H1 (cell line): ENCODE measurements around the gene SAMD9. TPM values are rescaled to one million over a fixed set of nuclear protein-coding genes. Genes with fewer than 3 reads are reported as not detected.

Experiments
- FOSL1 ChIP-seq: IDR thresholded peaks from 2 replicates; pipeline ENCODE4 v1.6.1; 2011; ENCODE audit warnings: mild to moderate bottlenecking, low read depth, low read length, moderate library complexity; ENCODE audit not compliant: insufficient read depth
- HDAC6 ChIP-seq: IDR thresholded peaks from one replicate; pipeline ENCODE4 v1.7.1; 2012; ENCODE audit warnings: low read depth, mild to moderate bottlenecking, inconsistent platforms, low read length, moderate library complexity
- RFX5 ChIP-seq: IDR thresholded peaks from 2 replicates; pipeline ENCODE4 v1.6.1; 2011; ENCODE audit warnings: low read depth, low read length, improper control_type of control experiment, borderline replicate concordance
- TBP ChIP-seq: IDR thresholded peaks from 2 replicates; pipeline ENCODE4 v1.6.1; 2011; ENCODE audit warnings: low read depth, low read length, improper control_type of control experiment
- YY1 ChIP-seq: IDR thresholded peaks from 2 replicates; pipeline ENCODE4 v1.6.1; 2011; ENCODE audit warnings: low read depth, mild to moderate bottlenecking, low read length
- polyA plus RNA-seq, 7 experiments: library from polyadenylated mRNA; depleted of rRNA in 3 of 7; stranded (reverse) in 5 of 7; unstranded in 2 of 7; fragments of >200 nt in 5 of 7; fragments of 200-250 nt in 2 of 7; gene quantifications; 1 replicate in 5 of 7; 2 replicates in 1 of 7; 4 replicates in 1 of 7; pipeline versions ENCODE4 v1.2.1 to v1.2.3, GENCODE V29; 2011 to 2013; ENCODE audit warnings: missing spikeins in 2 of 7, mixed read lengths in 2 of 7
- total RNA-seq: library from RNA; stranded (reverse); fragmentation: NEBNext Ultra II Directional; extraction: Animal tissue kit (Norgen Biotek cat#: 25700); gene quantifications from 2 replicates; pipeline ENCODE4 v1.2.1, GENCODE V29; 2021

SAMD9 gene
- total and polyA plus RNA-seq, 2 of the 8 experiments (the other 6 are each of a cell fraction or from before 2014, with no cell fraction given) = 0.02 TPM; not detected in 1

- no peak for TF ChIP-seq FOSL1
- no peak for TF ChIP-seq HDAC6
- no peak for TF ChIP-seq YY1
- no peak for TF ChIP-seq TBP
- no peak for TF ChIP-seq RFX5
Measured at GRCh38 chr7:93133005-93133404, 15.2 kb upstream of the SAMD9 start (continued).
